Kidney glomerular epithelial cell (primary cell): ENCODE data around the gene GLYR1.

Source experiments
- DNase-seq: peaks from one replicate; lab custom pipeline; 2025; lab: John Stamatoyannopoulos, UW

GLYR1 gene

DNA sequence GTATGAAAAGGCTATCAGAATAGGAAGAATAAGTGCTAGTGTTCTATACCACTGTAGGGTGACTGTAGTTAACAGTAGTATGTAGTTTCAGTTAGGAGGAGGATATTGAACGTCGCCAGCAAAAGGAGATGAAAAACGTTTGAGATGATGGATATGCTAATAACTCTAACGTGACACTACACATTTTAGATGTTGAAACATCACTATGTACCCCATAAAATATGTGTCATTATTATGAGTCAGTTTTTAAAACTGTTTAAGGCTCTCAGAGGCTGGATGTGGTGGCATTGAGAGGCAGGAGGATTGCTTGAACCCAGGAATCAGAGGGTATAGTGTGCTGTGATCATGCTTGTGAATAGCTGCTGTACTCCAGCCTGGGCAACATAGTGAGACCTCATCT lies 32.0 kb upstream of the GLYR1 start:
- no peak for DNase-seq

DNA sequence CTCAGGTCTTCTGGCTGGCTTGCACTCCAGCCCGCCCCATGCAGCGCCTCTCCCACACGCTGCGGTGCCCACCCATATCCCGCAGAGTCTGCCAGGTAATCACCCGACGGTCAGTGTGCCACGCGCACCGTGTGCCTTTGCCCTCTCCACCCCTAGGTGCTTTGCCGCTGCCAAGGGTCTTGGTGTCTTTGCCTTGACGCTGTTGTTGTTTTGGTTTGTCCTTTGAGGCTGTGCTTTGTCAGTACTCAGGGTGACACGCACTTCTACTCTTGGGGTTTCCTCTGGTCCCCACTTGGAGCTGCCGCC lies 30.2 kb upstream of the GLYR1 start:
- DNase-seq: no peak

DNA sequence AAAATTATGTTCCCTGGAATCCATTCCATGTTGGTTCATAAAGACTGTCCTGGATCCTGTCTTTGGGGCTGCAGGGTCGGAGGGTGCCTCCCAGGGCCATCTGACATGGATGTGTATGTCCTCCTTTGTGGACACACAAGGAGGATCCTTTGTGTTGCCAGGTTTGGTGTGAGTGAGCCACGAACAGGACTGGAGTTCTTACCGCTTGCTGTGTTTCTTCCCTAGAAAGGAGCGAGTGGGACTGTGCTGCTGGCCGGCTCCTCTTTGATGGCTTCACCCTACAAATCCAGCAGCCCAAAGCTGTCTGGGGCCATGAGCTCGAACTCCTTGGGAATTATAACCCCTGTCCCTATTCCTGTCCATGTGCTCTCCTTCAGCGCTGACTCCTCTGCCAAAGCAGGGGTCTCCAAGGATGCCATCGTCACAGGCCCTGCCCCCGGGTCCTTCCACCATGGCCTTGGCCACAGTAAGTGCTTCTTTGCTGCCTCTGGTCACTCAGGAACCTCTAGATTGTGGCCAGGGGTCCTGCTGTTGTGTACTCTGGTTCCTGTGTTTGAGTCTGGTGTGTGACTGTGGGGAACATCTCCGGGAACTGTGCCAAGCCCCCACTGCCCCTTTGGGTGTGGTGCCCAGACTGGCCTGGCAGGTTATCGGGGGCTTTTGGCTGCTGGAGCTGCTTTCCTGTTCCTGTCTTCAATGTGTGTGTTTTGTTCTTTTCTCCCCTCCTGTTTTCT lies 29.7 kb upstream of the GLYR1 start:
- no peak for DNase-seq

DNA sequence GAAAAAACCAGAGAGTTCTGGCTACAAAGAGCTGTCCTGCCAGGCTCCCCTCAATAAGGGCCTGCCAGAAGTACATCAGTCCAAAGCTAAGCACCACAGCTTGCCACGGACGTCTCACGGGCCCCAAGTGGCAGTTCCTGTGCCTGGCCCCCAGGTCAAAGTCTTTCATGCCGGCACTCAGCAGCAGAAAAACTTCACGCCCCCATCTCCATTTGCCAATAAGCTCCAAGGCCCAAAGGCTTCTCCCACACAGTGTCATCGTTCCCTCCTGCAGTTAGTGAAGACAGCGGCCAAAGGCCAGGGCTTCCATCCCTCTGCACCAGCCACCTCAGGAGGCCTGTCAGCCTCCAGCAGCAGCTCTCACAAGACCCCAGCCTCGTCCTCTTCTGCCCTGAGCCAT lies 27.6 kb upstream of the GLYR1 start:
- DNase-seq: no peak

DNA sequence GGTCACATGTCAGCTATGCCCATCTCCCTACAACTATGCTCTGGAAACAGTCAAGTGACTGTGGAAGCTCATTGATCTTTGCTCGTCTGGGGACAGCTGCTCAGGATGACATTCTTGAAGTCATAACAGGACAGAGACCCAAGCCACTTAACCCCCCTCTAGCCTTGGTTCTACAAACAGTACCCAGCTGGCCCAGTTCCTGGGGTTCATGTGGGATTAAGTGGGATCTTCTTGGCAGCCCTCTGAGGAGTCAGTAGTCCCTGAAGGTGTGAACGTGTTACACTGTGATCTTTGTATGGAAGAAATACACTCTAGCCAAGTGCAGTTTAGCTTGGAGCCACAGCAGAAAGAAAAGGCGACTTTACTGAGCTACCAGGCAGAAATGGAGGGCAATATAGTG lies 26.0 kb upstream of the GLYR1 start:
- no peak for DNase-seq

DNA sequence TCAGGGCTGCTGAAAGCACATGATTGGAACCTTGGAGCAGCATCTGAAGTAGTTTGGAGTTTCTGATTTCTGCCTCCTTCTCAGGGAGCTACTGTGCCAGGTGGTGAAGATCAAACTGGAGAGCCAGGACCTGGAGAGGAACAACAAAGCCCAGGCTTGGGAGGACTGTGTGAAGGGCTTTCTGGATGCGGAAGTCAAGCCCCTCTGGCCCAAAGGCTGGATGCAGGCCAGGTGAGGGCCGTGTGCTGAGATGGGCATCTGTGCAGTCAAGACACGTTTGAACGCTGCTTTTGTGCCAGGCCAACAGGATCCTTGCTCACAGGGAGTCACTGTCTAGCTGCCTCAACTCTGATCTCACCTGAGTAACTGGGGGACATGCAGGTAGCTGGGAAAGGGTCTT lies 24.0 kb upstream of the GLYR1 start:
- no peak for DNase-seq

DNA sequence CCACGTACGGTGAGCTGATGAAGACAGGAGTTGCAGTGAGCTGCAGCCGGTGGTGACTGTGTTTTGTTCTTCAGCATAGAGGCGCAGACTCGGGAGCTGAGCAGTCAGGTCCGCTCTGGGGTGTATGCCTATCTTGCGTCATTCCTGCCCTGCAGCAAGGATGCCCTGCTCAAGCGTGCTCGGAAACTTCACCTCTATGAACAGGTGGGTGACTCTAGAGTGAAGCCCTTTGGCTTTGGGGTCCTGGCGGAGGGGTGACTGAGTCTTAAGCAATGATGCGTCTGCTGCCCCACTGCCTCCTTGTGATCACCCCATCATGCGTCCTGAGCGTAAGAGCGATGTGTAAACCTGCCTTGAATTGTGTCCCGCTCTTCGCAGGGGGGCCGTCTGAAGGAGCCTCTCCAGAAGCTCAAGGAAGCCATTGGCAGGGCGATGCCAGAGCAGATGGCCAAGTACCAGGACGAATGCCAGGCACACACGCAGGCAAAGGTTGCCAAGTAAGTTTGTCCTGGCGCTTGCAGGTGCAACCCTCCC lies 23.1 kb upstream of the GLYR1 start:
- DNase-seq: no peak

DNA sequence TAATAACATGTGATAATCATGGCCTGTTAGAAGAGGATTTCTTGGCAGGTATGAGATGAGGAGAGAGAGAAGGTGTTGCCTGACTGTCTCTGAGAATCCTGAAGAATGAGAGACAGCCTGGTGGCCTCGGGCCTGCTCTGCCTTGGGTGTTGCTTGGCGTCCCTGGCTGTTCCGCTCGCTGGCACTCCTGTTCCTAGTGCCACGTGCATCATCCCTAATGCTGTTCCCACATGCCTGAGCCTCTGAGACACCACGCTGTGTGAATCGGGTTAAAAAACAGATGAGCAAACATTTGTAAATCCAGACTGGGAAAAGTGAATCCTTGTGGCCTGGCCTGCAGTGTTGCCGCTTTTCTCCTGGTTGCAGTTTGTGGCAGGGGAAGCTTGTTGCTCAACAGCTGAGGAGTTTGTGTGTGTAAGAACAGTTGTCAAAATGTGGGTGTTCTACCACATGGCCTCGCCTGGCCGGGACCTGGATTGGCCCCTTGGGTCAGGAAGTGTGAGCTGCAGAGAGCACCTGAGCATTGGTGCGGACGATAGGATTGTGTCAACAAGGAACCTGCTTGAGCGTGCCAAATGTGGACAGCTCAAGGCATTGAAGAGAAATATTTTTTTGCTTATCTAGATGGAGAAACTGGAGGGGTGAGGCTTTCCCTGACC lies 22.2 kb upstream of the GLYR1 start:
- DNase-seq: no peak

DNA sequence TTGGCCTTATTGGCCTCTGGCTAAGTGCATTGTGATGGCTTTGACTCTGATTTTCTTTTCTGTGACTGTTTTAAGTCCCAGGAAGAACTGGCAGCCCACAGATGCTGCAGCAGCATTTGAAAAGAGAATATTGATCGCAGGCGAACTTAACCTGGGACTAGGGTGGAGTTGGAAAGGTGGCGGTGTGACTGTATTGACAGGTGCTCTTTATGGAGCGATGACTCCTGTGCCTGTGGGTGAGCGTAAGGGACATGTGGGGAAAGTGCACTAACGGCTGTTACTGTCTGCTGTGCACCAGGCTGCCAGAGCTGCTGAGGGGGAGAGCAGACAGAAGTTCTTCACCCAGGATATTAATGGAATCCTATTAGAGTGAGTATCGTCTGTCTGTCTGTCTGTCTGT lies 21.4 kb upstream of the GLYR1 start:
- no peak for DNase-seq

DNA sequence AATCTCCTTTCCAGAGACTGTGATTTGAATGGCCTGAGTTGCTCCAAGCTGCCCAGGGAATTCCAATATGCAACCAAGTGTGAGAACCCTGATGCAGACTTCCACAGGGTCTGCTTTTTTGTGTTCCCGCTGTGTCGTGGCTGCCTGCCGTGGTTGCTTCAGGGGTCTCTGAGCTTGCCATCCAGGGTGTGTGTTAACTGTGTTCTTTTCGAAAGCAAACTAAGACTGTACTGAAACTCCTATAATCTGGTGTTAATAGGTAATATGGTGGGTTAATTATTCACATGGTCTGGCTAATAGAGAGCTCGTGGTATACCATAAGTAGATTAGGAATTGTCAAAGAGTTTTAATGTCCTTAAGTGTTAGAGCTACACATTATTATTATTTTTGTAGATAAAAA lies 20.9 kb upstream of the GLYR1 start:
- DNase-seq: peak; percentile 63

DNA sequence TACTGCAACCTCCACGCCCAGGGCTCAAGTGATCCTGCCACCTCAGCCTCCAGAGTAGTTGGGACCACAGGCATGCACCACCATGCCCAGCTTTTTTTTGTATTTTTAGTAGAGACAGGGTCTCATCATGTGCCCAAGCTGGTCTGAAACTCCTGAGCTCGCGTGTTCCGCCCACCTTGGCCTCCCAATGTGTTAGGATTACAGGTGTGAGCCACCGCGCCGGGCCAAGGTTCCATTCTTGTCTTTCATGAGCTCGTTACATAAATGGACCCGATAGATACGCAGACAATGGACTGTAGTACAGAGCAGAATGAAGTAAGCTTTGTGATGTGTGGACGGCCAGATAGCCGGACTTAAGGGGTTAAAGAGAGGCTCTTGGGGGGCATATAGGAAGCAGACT lies 19.5 kb upstream of the GLYR1 start:
- DNase-seq: no peak

DNA sequence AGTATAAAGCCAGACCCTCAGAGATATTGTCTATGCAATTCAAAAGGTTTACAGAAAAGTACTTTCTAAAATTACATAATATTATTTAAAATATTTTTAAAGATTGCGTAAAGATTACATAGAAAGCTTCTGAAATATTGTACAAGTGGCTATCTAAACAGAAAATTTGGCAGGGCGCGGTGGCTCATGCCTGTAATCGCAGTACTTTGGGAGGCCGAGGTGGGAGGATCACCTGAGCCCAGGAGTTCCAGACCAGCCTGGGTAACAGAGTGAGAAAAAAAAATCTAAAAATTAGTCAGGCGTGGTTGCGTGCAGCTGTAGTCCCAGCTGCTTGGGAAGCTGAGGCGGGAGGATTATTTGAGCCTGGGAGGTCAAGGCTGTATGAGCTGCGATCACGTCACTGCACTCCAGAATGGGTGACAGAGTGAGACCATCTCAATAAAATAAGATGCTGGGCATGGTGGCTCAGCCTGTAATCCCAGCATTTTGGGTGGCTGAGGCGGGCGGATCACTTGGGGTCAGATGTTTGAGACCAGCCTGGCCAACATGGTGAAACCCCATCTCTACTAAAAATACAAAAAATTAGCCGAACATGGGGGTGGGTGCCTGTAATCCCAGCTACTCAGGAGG lies 18.3 kb upstream of the GLYR1 start:
- DNase-seq: no peak

DNA sequence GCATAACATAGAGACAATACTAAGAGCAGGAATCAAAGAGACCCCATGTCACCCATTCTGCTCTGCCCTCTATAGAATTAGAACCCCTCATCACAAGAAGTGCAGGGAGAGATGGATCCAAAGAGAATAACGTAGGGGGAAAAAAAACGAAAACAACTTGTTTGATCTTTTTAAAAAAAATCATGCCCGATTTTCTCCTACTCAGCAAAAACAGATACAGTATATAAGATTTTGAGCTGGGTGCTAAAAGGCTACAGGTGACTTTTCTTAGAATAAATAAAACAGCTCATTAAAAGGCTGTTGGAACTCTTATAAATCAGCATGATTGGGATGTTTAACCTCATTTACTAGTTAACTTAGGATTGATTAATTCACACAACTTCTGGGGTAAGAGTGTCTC lies 17.6 kb upstream of the GLYR1 start:
- no peak for DNase-seq

DNA sequence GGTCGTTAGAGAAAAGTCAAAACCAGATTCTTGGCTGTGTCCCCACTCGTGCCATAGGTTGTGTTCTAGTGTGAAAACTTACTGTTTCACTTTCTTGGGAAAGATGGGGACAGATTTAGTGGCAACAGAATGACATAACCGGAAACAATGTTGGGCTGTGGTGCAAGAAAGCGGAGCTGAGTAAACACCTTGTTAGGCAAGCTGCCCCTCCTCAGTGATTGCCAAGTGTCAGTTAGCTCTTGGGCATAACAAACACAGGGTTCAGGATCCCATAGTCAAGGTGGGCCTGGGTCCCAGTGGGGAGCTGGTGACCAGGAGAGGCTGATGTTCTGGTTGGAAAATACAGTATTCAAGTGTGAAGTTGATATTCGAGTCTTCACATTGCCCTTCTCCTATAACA lies 15.6 kb upstream of the GLYR1 start:
- DNase-seq: no peak

DNA sequence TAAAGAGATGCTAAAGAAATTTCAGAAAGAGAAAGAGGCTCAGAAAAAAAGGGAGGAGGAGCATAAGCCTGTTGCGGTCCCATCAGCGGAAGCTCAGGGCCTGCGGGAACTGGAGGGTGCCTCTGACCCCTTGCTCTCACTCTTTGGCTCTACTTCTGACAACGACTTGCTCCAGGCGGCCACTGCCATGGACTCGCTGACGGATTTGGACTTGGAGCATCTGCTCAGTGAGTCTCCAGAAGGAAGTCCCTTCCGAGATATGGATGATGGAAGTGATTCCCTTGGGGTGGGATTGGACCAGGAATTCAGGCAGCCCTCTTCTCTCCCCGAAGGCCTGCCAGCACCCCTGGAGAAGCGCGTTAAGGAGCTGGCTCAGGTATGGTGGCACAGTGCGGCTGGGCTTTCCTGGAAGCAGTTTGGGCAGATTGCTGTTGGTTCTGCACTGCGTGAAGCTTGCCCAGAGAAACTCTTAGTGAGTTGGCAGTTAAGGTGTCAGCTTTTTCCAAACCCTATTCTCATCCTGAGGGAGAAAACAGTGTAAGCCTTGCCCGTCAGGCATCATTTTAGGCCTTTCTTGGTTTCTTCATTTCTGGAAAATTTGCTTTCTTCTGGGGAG lies 13.7 kb upstream of the GLYR1 start:
- no peak for DNase-seq

DNA sequence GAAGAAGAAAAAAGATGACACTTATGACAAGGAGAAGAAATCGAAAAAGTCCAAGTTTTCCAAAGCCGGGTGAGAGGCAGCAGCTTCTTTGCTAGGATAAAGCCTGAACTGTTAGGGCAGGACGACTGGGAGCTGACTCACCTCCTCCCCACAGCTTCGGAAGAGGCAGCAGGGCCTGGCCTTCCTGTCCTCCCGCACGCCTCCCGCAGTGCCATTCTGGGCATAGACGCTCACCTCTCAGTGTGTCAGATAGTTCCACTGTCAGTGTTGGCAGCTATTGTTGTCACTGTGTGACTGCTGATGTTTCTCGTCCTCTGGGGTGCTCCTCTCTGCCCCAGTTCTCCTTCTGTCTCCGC lies 12.8 kb upstream of the GLYR1 start:
- peak; percentile 39 for DNase-seq

DNA sequence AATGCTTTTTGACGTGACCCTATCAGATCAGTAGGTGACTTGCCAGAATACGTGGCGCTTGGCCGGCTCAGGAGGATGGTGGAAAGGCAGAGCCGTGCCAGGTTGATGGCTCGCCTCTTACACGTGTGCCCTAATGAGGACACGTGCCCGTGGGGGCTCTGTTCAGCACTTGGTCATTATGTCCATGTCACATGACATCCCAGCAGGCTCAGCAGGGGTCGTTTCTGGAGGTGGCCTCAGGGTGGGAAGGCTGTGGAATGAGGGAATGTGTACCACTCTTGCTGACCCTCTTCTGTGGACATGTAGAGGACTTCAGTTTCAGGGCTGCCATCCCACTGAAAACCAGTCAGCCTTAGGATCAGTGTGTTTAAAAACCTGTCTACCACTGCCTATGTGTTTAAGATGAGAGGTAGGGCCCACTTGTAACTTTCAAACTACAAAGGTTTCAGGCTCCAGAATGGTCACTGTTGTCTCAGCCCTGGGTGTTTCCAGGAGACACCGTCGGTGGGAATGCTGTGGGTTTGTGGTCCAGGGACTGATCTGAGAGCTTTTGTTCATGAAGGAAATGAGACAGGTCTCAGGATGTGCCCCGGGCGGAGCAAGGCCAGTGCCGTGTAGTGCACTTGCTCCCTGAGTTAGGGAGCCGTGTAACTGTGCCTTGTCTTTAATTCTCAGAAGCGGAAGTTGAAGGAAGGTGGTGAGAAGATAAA lies 12.3 kb upstream of the GLYR1 start:
- no peak for DNase-seq

DNA sequence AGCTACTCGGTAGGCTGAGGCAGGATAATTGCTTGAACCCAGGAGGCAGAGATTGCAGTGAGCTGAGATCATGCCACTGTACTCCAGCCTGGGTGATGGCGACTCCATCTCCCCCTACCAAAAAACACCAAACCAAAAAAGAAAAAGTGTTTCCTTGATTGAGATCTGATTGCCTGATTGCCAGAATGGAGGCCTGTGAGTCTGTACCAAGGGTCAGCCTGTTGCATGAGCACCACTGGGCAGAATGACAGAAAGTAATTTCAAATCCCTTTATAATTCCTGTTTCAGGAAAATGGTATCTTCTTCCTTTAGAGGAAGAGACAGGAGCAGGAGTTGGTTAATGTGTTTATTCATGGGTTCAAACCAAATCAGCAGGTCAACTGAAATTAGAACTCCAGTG lies 8.7 kb upstream of the GLYR1 start:
- DNase-seq: no peak

DNA sequence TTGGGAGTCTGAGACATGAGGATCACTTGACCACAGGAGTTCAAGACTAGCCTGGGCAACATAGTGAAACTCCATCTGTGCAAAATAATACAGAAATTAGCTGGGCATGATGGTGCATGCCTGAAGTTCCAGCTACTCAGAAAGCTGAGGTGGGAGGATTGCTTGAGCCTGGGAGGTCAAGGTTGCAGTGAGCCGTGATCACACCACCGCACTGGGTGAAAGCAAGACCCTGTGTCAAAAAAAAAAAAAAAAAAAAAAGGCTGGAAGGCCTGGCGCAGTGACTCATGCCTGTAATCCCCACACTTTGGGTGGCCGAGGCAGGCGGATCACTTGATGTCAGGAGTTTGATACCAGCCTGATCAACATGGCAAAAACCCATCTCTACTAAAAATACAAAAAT lies 8.3 kb upstream of the GLYR1 start:
- peak; percentile 16 for DNase-seq

DNA sequence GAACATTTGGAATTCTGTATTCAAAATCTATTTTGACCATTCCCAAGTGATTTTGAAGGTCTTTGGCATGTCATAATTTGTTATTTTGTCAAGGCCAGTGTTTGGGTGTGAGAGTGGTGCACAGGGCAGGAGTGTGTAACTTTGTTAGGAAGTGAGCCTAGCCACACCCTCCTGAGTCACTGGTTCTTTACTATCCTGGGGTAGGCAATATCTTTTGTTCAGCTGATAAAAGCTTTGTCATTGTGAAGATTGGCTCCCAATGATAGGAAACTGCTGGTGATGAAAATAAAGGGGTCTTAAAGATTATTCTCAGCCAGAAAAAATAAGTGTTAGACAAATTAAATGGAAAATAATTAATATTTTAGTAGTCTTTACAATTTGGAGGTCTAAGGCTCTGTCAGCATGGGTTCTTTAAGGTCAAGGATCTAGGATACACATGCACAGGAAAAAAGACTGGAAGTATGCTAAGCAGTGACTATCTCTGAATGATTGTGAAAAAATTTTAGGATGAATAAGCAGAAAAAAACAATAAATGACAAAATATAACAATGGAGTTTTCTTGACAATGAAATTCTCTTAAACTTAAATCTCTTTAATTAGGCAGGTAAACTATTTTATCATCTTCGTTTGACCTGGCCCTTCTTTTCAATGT lies 5.3 kb upstream of the GLYR1 start:
- DNase-seq: no peak

DNA sequence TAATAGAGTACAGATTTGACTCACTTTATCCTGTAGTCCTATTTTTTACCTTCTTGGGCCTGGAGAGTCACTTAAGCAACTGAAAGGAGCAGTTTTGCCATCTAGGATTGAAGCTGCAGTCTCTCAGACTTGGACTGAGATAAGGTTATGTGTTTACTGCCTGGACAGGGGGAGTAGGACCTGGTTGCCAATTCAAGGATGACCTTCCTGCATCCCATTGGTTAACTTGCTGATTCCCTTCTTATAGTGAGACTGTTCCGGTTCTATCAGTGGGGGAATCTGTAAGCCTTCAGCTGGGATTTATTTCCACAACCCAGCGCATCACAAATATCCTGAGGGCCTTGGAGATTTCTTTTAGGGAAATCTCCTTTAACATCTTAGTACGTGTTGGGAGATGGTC lies 3.1 kb upstream of the GLYR1 start:
- DNase-seq: peak; percentile 5
